PC-9 (cell line): ENCODE measurements around the gene NR1H3.

ENCODE experiments used
- EZH2 ChIP-seq: fragments of 200-600 bp; sonication (generic); IDR thresholded peaks from 2 replicates; pipeline ENCODE4 v1.8.0; 2017; ENCODE audit warnings: antibody characterized with exemption, low read depth
- TF ChIP-seq, protein P1 (sequence below): fragments of 200-600 bp; sonication (generic); conservative IDR thresholded peaks from 2 replicates; pipeline ENCODE4 v1.6.1; 2017; ENCODE audit warnings: mixed run types, antibody characterized with exemption, mild to moderate bottlenecking, moderate library complexity

DNA sequence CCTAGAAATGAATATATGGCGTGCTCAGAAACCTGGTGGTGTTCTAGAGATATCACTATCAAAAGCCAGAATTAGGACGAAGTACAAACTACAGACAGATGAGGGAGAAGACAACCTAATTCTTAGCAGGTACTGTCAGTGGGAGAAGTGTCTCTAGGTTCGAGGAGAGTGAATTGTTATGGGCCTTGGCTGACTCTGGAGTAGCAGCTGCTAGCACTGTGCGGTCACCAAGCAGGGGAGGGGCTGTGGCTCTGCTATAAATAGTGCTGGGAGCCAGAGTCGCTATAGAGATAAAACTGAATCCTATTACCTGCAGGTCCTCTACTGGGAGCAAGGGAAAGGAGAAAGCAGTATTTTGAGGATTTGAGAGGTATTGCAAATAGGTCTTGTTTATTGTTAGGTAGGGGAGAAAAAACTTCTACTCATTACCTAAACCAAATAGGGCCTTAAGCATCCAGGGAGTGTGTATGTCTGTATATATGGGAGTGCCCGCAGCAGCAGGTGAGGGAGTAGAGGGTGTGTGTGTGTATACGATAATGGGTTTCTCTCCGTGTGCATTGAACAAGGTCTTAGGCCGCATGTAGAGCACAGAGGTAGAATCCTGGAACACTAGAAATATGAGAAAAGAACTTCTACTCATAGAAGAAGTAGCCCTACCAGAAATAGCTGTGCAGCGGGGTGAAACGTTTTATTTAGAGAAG lies 14.3 kb downstream of the NR1H3 start:
- TF ChIP-seq, protein P1, sequence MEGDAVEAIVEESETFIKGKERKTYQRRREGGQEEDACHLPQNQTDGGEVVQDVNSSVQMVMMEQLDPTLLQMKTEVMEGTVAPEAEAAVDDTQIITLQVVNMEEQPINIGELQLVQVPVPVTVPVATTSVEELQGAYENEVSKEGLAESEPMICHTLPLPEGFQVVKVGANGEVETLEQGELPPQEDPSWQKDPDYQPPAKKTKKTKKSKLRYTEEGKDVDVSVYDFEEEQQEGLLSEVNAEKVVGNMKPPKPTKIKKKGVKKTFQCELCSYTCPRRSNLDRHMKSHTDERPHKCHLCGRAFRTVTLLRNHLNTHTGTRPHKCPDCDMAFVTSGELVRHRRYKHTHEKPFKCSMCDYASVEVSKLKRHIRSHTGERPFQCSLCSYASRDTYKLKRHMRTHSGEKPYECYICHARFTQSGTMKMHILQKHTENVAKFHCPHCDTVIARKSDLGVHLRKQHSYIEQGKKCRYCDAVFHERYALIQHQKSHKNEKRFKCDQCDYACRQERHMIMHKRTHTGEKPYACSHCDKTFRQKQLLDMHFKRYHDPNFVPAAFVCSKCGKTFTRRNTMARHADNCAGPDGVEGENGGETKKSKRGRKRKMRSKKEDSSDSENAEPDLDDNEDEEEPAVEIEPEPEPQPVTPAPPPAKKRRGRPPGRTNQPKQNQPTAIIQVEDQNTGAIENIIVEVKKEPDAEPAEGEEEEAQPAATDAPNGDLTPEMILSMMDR, result no peak
- no peak for TF ChIP-seq EZH2
